ENCODE measurements around the gene MRPL38.
A peak's percentile ranks its signal among the peaks of the same experiment; 100 is the strongest.

MRPL38 gene

DNA sequence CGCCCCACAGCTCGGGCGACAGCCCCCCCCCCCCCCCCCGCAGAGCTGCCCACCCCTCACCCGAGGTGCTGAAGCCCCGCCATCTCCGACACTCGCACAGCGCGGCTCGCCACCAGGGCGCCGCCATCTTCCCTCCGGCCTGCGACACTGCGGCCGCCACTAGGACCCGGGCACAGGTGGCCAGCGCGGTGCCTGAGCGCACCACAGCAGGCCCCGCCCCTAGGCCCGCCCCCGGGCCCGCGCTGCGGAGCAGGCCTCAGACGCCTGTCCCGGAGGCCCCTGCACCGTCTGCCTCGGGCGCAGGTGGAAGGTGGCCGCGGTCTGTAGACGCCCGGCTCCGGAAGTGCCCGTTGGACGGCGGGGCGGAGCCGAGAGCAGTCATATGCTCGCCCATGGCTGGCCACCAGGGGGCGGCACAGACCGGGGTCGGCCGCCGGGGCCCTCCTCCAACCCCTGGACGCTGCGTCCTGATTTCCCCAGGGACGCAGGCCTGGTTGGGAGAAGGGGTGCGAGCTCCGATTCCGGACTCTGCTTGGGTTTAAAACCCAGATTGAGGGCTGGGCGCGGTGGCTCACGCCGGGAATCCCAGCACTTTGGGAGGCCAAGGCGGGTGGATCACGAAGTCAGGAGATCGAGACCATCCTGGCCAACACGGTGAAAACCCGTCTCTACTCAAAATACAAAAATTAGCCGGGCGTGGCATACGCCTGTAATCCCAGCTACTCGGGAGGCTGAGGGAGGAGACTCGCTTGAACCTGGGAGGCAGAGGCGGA lies at the start of gene MRPL38:
MRPL38 (minus strand) TSS at position 136 of the 773 bp plus-strand sequence; CDS start at position 127, 9 bp downstream.
- DNase-seq = peak; percentile 88

DNA sequence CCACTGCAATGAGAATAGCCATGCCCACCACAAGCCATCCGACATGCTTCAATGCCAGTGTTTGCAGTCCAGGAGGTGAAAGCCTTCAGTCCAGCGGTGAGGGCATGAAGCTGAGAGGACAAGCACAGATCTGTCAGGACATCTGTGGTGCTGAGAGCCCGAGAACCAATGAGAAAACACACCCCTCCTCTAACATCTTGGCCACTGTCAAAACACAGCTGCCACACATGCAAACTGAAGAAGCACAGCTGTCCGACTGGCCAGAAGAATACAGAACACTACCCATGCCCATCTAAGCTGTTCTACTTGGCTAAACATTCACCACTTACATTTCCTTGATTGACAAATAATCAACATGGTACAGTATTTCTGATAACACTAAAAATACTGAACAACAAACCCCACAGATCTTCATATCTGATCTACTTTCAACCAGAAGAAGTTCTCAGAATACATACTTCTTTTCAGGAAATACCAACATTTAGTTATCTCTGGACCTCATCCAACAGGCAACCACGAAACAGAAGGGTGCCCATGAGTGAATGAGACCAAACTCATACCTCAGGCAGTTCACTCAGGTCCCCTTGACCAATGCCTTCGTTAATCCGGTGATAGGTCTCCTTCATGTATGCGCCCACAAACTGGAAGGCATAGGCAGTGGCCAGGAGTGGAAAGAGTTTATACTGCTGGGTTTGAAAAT lies 46.3 kb upstream of the MRPL38 start:
- peak; percentile 3 for DNase-seq

DNA sequence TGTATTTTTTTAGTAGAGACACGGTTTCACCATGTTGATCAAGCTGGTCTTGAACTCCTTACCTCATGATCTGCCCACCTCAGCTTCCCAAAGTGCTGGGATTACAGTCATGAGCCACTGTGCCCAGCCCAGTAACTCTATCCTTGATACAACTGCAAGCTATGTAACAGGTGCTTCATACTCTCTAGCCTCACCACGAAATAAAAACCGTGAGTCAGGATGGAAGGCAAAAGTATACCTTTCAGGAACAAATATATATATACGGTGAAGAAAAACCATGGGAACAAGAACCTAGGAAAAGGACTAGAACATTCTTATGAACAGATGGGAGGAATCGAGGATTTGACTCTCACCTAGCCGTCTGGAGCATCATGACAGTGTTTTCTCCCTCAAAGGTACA lies 45.7 kb upstream of the MRPL38 start:
- no peak for DNase-seq

DNA sequence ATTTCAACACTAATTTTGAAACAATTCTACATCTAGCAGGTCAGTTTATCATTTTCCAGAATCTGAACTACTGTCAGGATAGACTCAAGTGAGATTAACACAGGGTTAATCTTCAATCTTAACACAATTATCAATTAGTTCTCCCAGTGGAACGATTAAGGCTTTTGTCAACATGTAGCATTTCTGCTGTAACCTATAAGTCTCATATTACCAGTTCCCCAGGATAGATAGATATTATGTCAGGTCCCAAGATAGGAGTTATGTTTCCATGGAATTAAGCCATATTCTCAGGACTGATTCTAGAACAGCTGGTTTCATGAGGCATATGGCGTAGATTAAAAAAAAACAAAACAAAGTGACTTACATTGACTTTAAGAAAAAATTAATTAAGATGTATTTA lies 40.5 kb upstream of the MRPL38 start:
- DNase-seq = no peak

- no peak for DNase-seq
Observed at GRCh38 chr17:75943491-75943890, 38.8 kb upstream of the MRPL38 start.

DNA sequence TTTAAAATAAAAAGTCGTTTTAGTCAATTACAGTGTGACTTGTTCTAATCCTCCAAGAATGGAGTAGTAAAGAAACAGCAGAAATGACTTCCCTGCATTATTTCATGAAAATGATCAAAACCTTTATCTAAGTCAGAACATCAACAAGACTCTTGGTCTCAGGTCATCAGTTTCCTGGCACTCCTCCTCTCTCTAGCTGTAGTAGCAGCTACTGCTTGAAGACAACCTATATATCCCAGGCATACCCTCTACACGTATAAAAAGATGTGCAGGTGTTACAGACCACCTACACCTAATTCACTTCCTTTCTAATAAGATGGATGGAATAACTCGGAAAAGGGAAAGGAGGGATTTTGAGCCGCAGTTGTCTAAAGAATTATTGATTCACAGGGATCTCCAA lies 37.8 kb upstream of the MRPL38 start:
- DNase-seq = no peak

GRCh38 chr17:75941442-75941819 lies 36.7 kb upstream of the MRPL38 start:
- no peak for DNase-seq

DNA sequence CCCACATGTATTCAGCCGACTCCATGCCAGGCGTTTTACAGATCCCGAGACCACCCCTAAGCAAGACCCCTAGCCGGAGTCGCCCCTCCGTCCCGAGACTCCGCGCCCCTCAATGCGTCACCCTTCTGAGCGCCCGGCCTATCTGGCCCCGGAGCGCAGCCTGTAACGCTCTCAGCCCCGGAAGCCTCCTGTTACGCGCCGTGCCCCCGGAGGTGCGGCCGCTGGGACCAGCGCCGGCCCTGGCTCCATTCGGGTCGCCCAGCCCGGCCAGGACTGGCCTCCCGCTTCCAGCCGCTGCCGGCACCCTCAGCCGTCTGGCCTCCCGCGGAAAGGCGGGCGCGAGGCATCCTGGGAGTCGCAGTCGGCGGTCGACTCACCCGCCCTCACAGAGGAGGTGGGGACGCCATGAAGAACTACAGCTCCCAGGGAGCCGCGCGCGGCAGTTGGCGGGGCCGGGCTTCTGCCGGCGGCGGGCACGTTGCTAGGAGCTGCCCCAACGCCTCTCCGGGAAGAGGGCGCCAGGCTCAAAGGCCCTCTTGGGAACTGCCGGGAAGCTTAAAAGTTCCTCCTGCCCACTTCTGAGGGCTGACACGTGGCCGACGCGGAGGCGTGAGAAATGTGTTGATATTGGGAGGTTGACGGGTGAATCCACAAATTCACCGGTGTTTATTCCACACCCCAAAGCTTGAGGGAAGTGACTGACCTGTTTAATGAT lies 36.2 kb upstream of the MRPL38 start, which contains the start of gene FBF1:
FBF1 (minus strand) TSS at position 316 of the 715 bp plus-strand sequence. CDS start 2,893 bp downstream, outside the sequence.
- DNase-seq = peak; percentile 96

GRCh38 chr17:75937652-75938051 lies 33.0 kb upstream of the MRPL38 start:
- no peak for DNase-seq

DNA sequence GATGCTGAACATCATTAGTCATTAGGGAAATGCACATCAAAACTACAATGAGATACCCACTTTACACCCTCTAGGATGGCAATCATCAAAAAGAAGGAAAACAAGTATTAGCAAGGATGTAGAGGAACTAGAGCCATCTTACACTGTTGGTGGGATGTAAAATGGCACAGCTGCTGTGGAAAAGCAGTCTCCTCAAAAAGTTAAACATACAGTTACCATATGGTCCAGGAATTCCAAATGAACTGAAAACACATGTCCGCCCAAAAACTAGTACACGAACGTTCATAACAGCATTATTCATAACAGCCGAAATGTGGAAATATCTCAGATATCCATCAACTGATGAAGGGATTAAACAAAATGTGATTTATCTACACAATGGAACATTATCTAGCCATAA lies 29.1 kb upstream of the MRPL38 start:
- no peak for DNase-seq

- no peak for DNase-seq
Observed at GRCh38 chr17:75932852-75933251, 28.2 kb upstream of the MRPL38 start.

GRCh38 chr17:75931062-75931461 lies 26.4 kb upstream of the MRPL38 start:
- no peak for DNase-seq

DNA sequence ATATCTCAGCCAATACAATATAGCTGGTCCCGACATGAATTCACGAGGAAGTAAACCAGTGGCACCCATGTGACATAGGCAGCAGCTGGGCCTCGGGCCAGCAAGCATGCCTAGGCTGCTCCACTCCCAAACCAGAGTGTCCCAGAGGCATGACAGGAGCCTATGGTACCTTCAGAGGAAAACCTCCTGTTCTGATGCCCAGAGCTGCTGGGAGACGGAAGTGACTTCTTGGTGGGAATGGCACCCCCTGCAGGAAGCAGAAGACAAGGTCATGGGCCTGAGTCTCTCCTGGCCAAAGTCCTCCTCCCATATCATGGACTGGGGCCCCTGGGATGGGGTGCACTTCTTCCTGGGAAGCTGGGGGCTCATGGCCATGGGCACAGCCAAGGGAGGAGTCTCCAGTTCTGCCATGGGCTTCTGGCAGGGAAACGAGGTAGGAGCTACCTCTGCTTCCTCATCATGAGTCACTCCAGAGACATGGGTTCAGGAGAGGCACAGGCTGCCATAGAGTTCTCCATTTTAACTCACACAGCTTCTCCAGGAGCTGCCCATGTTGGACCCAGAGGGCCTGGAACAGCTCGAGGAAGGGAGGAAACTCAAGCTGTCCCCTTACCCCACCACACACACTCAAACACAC lies 22.7 kb upstream of the MRPL38 start:
- no peak for DNase-seq

GRCh38 chr17:75926456-75926855 lies 21.8 kb upstream of the MRPL38 start:
- no peak for DNase-seq

DNA sequence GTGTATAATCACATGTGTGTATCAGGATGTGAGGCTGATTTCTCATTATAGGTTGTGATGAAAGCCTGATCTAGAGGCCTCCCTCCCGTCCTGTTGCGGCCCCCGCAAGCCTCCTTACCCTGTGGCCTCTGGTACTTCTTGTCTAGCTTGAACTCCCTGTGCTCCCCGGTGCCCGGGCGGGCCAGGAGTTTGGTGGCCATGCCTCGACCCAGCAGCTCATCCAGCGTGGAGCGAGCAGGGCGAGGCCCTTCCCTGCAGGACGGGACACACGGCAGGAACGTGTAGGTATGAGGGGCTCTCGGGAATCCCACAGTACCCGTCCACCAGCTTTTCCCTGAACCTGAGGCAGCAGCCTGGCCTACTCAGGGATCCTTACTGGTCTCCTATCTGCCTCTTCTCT lies 21.2 kb upstream of the MRPL38 start:
- DNase-seq = no peak

GRCh38 chr17:75925103-75925502 lies 20.4 kb upstream of the MRPL38 start:
- DNase-seq = no peak

DNA sequence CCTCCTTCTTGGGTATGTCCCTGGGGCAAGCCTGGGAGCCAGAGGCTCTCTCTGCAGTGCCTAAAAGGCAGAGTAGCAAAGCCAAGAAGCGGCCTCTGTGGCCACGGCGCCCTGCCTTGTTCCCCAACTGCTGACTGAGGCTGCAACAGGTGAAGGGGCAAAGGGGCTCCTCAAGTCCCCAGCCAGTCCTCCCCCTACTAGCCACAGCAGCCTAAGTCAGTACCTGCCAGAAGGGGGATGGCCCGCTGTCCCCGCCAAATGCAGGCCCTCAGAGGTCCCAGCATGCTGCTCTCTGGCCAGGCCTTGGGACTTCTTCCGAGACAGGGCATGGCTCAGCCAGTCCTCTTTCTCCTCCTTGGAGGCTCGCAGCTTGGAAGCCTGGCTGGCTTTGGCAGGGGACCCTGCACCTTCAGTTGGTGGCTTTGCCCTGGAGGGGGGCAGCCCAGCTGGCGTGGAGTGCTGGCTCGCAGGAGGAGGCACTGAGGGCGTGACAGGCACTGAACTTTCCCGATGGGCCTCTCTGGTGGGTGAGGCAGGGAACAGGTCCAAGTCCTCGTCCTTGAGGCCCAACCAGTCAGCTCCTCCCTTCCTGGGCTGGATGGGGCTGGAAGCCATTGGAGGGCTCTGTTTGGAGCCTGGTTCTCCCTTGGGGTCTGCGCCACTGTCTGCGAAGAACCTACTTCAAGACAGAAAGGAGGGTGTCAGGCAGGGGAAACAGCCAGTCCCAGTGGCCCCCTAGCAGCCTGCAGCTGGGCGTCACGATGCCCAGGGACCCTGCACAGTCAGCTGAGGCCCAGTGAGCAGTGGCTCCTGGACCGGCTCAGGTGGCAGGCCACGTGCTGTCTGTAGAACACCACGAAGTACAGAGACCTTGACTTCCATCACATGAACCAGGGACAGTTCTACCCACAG lies 18.5 kb upstream of the MRPL38 start:
- no peak for DNase-seq

GRCh38 chr17:75922173-75922961 lies 17.7 kb upstream of the MRPL38 start:
- no peak for DNase-seq

GRCh38 chr17:75921596-75921995 lies 16.9 kb upstream of the MRPL38 start:
- no peak for DNase-seq

- no peak for DNase-seq
Observed at GRCh38 chr17:75920045-75920560, 15.4 kb upstream of the MRPL38 start.

GRCh38 chr17:75919611-75920010 lies 14.9 kb upstream of the MRPL38 start:
- DNase-seq = no peak
